Cortex of kidney (tissue), 1 donor: ENCODE results near the gene ANXA10.
"Not testable (repeated sequence)": the region's sequence is repeated elsewhere in the genome, so short reads cannot be mapped to it uniquely, and the experiment has no call there.

ENCODE experiments used
- DNase-seq: peaks from one replicate; lab custom pipeline; 2025; lab: John Stamatoyannopoulos, UW

ANXA10 gene

GRCh38 chr4:168162604-168163003 lies 70.3 kb downstream of the ANXA10 start:
- DNase-seq, result no peak

- DNase-seq, result no peak
These were observed 70.8 kb downstream of the ANXA10 start for GRCh38 chr4:168163106-168163505.

GRCh38 chr4:168164045-168164444 lies 71.7 kb downstream of the ANXA10 start:
- no peak for DNase-seq

- no peak for DNase-seq
These were observed 72.7 kb downstream of the ANXA10 start for GRCh38 chr4:168164915-168165548.

- DNase-seq, result no peak
These were observed 75.5 kb downstream of the ANXA10 start for GRCh38 chr4:168167714-168168284.

- DNase-seq, result no peak
These were observed 82.0 kb downstream of the ANXA10 start for GRCh38 chr4:168174308-168174707.

GRCh38 chr4:168177546-168178149 lies 85.3 kb downstream of the ANXA10 start:
- DNase-seq, result no peak

- DNase-seq, result no peak
These were observed 91.6 kb downstream of the ANXA10 start for GRCh38 chr4:168183717-168184571.

GRCh38 chr4:168188754-168189153 lies 96.4 kb downstream of the ANXA10 start:
- DNase-seq, result no peak

- DNase-seq, result no peak
These were observed 105.6 kb downstream of the ANXA10 start for GRCh38 chr4:168197926-168198325.

GRCh38 chr4:168199260-168199957 lies 107.1 kb downstream of the ANXA10 start:
- DNase-seq, result no peak

- no peak for DNase-seq
These were observed 108.3 kb downstream of the ANXA10 start for GRCh38 chr4:168200685-168201084.

- no peak for DNase-seq
These were observed 111.0 kb downstream of the ANXA10 start for GRCh38 chr4:168203233-168203911.

GRCh38 chr4:168208957-168209614 lies 116.7 kb downstream of the ANXA10 start:
- no peak for DNase-seq

GRCh38 chr4:168212656-168213055 lies 120.3 kb downstream of the ANXA10 start:
- DNase-seq, result no peak

- not testable (repeated sequence) for DNase-seq
These were observed 121.2 kb downstream of the ANXA10 start for GRCh38 chr4:168213511-168213910.

GRCh38 chr4:168218645-168219044 lies 126.3 kb downstream of the ANXA10 start:
- no peak for DNase-seq

- DNase-seq, result no peak
These were observed 128.6 kb downstream of the ANXA10 start for GRCh38 chr4:168220893-168221292.

- DNase-seq, result no peak
These were observed 129.0 kb downstream of the ANXA10 start for GRCh38 chr4:168221301-168221700.
